ENCODE measurements around the gene RABGAP1L.

The RABGAP1L gene

GRCh38 chr1:174451408-174451807, 292.1 kb downstream of the RABGAP1L start:
- no peak for TF ChIP-seq CTCF (IDR thresholded peaks at IDR 0.05; ENCODE audit: low read depth, low read length, missing control alignments)
- no peak overlapping the region for H3K4me3 ChIP-seq (ENCODE audit: low read depth, low read length)
- DNase-seq (ENCODE audit: low read depth), result no peak

- no peak for TF ChIP-seq CTCF (IDR thresholded peaks at IDR 0.05; ENCODE audit: low read depth, low read length, missing control alignments)
Observed at GRCh38 chr1:174465855-174466254, 306.5 kb downstream of the RABGAP1L start.

DNA sequence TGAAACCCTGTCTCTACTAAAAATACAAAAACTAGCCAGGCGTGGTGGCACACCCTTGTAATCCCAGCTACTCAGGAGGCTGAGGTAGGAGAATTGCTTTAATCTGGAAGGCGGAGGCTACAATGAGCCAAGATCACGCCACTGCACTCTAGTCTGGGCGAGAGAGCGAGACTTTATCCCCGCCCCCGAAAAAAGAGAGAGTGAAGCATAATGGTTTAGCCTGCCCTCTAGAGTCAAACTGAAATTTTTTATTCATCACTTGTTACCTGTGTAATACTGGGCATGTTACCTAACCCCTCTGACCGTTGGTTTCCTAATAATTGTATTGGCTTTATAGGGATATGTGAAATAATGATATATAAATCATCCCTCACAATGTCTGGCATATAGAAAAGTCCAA, 307.3 kb downstream of the RABGAP1L start:
- DNase-seq (ENCODE audit: low read depth), result no peak
- TF ChIP-seq CTCF (IDR thresholded peaks at IDR 0.05; ENCODE audit: low read depth, low read length, missing control alignments), result no peak
- no peak overlapping the region for H3K4me3 ChIP-seq (ENCODE audit: low read depth, low read length)

More at GRCh38 chr1:174465855-174466254, 306.5 kb downstream of the RABGAP1L start:
- DNase-seq (ENCODE audit: low read depth), result no peak
- H3K4me3 ChIP-seq (ENCODE audit: low read depth, low read length), result no peak overlapping the region

DNA sequence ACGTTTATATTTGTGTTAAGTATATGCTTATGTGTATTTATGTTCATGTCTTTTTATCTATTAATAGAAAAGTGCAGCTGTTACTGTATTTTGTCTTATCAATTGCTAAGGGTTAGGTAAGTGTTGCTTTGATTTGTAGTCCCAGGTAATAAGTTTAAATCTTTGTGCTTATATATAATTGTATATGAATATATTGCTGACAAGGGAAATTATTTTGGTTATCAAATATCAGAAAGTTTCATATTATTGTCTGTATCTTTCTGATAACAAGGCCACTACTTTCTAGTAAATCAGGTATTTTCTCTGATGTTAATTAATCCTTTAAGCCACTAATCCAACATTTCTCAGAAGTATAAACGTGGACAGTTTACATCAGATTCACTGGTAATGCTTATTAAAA, 309.7 kb downstream of the RABGAP1L start:
- TF ChIP-seq CTCF (IDR thresholded peaks at IDR 0.05; ENCODE audit: low read depth, low read length, missing control alignments), result no peak
- no peak for DNase-seq (ENCODE audit: low read depth)
- H3K4me3 ChIP-seq (ENCODE audit: low read depth, low read length), result no peak overlapping the region

GRCh38 chr1:174469687-174470086, 310.4 kb downstream of the RABGAP1L start:
- TF ChIP-seq CTCF (IDR thresholded peaks at IDR 0.05; ENCODE audit: low read depth, low read length, missing control alignments), result no peak
- DNase-seq (ENCODE audit: low read depth), result no peak
- H3K4me3 ChIP-seq (ENCODE audit: low read depth, low read length), result no peak overlapping the region

DNA sequence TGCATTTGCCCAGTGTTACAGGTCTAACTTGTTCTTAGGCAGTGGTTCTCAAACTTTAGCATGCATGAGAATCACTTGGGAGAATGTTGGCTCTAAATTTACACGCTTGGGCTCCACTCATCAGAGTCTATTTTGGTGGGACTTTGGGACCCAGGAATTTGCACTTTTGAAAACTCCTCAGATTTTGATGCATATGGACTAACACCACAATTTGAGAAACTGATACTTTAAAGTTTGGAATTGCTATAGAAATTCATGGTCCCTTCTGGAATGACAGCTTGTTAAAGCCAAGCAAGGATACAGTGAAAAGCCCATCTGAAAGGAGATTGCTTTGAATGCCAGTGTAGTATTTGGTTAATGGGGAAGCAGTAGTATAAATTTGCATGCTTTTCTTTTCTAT, 320.0 kb downstream of the RABGAP1L start:
- no peak overlapping the region for H3K4me3 ChIP-seq (ENCODE audit: low read depth, low read length)
- TF ChIP-seq CTCF (IDR thresholded peaks at IDR 0.05; ENCODE audit: low read depth, low read length, missing control alignments), result no peak
- no peak for DNase-seq (ENCODE audit: low read depth)

DNA sequence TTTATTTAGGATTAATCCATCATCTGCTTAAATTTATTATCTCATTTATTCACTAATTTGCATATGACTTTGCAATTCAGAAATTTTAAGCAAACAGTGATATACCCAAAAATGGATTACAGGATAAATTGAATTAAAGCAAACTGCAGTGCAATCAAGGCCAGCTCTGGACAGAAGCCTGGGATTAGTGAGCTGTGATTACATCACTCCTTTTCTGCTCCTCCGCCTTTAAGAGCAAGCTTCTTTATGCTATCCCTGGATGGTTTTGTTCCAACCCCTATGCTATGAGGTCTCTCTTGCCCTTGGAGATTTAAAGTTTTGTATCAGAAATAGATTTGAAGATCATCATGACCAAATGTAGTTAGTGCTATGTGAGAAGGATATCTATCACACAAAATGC, 321.0 kb downstream of the RABGAP1L start:
- DNase-seq (ENCODE audit: low read depth), result no peak
- H3K4me3 ChIP-seq (ENCODE audit: low read depth, low read length), result no peak overlapping the region
- TF ChIP-seq CTCF (IDR thresholded peaks at IDR 0.05; ENCODE audit: low read depth, low read length, missing control alignments), result no peak

All from GM12864 (cell line).